ENCODE results near the gene OCRL. TPM values are rescaled to one million over a fixed set of nuclear protein-coding genes. Genes with fewer than 3 reads are reported as not detected.

Gene OCRL
- total and polyA plus RNA-seq, 2 experiments from 2014 or later, result 3.9 to 16.5 TPM

- Histone ChIP-seq H3K79me2 (replicated peaks; ENCODE audit: insufficient read depth) (peaks cover 9% of the 10 kb centered on the region), H3K27ac (ENCODE audit: low read depth) (no peak overlapping the region), H4K20me1 (replicated peaks; ENCODE audit: insufficient read depth) (no peaks in the 10 kb centered on the region), H3K9me2 (ENCODE audit: insufficient read depth) (no peaks in the 10 kb centered on the region), H2AFZ (no peak overlapping the region), H3K36me3 (ENCODE audit: insufficient read depth) (peaks cover 10% of the 10 kb centered on the region; the same call in 1 of the 2 replicates), H3K4me3 (no peak overlapping the region), H3K4me1 (ENCODE audit: insufficient read depth) (peaks cover 5% of the 10 kb centered on the region; the same call in 1 of the 2 replicates), H3F3A (replicated peaks; ENCODE audit: low read depth) (no peaks in the 10 kb centered on the region), H3K27me3 (ENCODE audit: insufficient read depth) (no peaks in the 10 kb centered on the region), H3K4me2 (no peak overlapping the region)
- Mint-ChIP-seq H3K27ac (no peak overlapping the region), H3K4me3 (no peak overlapping the region), H3K36me3 (ENCODE audit: low read depth) (peaks cover 54% of the 10 kb centered on the region), H3K9me3 (no peaks in the 10 kb centered on the region), H3K27me3 (ENCODE audit: insufficient read depth, low read depth, poor library complexity) (peaks cover 1% of the 10 kb centered on the region), H3K4me1 (peaks cover 6% of the 10 kb centered on the region; the same call in 2 of the 3 replicates)
- ATAC-seq (no peak), DNase-seq (ENCODE audit: low spot score) (no peak)
- TF ChIP-seq EZH2phosphoT487 (IDR thresholded peaks at IDR 0.05; ENCODE audit: unreplicated experiment) (no peak), STAT1 (IDR thresholded peaks at IDR 0.05; ENCODE audit: unreplicated experiment) (no peak), CREB1 (CRISPR knock-in tag; IDR thresholded peaks at IDR 0.05; ENCODE audit: low read depth) (no peak), JUNB (IDR thresholded peaks at IDR 0.05; ENCODE audit: unreplicated experiment) (no peak), ZNF462 (CRISPR knock-in tag; IDR thresholded peaks at IDR 0.05) (no peak)
These were observed 27.6 kb upstream of the OCRL start for GRCh38 chrX:129512409-129512808.

GRCh38 chrX:129516402-129516801 is 23.7 kb upstream of the OCRL start:
- no peak overlapping the region for H2AFZ ChIP-seq
- DNase-seq (ENCODE audit: low spot score) (no peak), ATAC-seq (no peak)
- Mint-ChIP-seq H3K9me3 (no peaks in the 10 kb centered on the region), H3K27ac (no peak overlapping the region), H3K27me3 (ENCODE audit: insufficient read depth, low read depth, poor library complexity) (peaks cover 1% of the 10 kb centered on the region), H3K4me1 (peaks cover 10% of the 10 kb centered on the region; the same call in 2 of the 3 replicates), H3K36me3 (ENCODE audit: low read depth) (peaks cover 29% of the 10 kb centered on the region), H3K4me3 (no peak overlapping the region)
- H3K9me2 ChIP-seq (ENCODE audit: insufficient read depth), result no peaks in the 10 kb centered on the region
- H3K36me3 ChIP-seq (ENCODE audit: insufficient read depth), result peaks cover 3% of the 10 kb centered on the region; the same call in 1 of the 2 replicates
- H3K27ac ChIP-seq (ENCODE audit: low read depth), result no peak overlapping the region
- H3K27me3 ChIP-seq (ENCODE audit: insufficient read depth), result no peaks in the 10 kb centered on the region
- H4K20me1 ChIP-seq (replicated peaks; ENCODE audit: insufficient read depth), result 0 out of 2 replicates have a peak, but pooled peaks cover 5% of the 10 kb centered on the region
- no peak overlapping the region for H3K4me2 ChIP-seq
- H3K79me2 ChIP-seq (replicated peaks; ENCODE audit: insufficient read depth), result peaks cover 49% of the 10 kb centered on the region
- H3F3A ChIP-seq (replicated peaks; ENCODE audit: low read depth), result no peaks in the 10 kb centered on the region
- peaks cover 5% of the 10 kb centered on the region; the same call in 1 of the 2 replicates for H3K4me1 ChIP-seq (ENCODE audit: insufficient read depth)
- H3K4me3 ChIP-seq, result no peak overlapping the region
- no peak for TF ChIP-seq JUNB (IDR thresholded peaks at IDR 0.05; ENCODE audit: unreplicated experiment)
- TF ChIP-seq CTCF (conservative IDR thresholded peaks at IDR 0.05; ENCODE audit: low read depth in 2 of 2), result no peak
- TF ChIP-seq ETS1 (IDR thresholded peaks at IDR 0.05), result no peak
- TF ChIP-seq EZH2phosphoT487 (IDR thresholded peaks at IDR 0.05; ENCODE audit: unreplicated experiment), result no peak
- TF ChIP-seq NANOG (IDR thresholded peaks at IDR 0.05; ENCODE audit: borderline replicate concordance), result no peak
- TF ChIP-seq CREB1 (CRISPR knock-in tag; IDR thresholded peaks at IDR 0.05; ENCODE audit: low read depth), result no peak
- TF ChIP-seq ZNF114 (CRISPR knock-in tag; IDR thresholded peaks at IDR 0.05), result no peak
